ENCODE measurements around the gene C12orf57. TPM values are rescaled to one million over a fixed set of nuclear protein-coding genes. Genes with fewer than 3 reads are reported as not detected.

C12orf57 gene
- total and polyA plus RNA-seq, 2 of the 13 experiments (the other 11 are each of a cell fraction or from before 2014, with no cell fraction given), result 84.0 to 287 TPM

- peak; percentile 82; the same call in 1 of the 2 replicates for TF ChIP-seq ARID4A (CRISPR knock-in tag; IDR thresholded peaks at IDR 0.05; ENCODE audit: borderline replicate concordance)
- TF ChIP-seq MYNN (CRISPR knock-in tag; IDR thresholded peaks at IDR 0.05; ENCODE audit: low read depth), result no peak
- peak; percentile 81 for TF ChIP-seq PHF20 (CRISPR knock-in tag; IDR thresholded peaks at IDR 0.05)
- TF ChIP-seq NR2F2 (IDR thresholded peaks at IDR 0.05; ENCODE audit: borderline replicate concordance, low read depth), result no peak; the same call in 1 of the 2 replicates
- TF ChIP-seq, protein P1, sequence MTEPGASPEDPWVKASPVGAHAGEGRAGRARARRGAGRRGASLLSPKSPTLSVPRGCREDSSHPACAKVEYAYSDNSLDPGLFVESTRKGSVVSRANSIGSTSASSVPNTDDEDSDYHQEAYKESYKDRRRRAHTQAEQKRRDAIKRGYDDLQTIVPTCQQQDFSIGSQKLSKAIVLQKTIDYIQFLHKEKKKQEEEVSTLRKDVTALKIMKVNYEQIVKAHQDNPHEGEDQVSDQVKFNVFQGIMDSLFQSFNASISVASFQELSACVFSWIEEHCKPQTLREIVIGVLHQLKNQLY (CRISPR knock-in tag; IDR thresholded peaks at IDR 0.05), result peak; percentile 14; the same call in 1 of the 2 replicates
- TF ChIP-seq ZNF737 (CRISPR knock-in tag; IDR thresholded peaks at IDR 0.05; ENCODE audit: borderline replicate concordance), result no peak
- TF ChIP-seq SRF (IDR thresholded peaks at IDR 0.05; ENCODE audit: low read depth, low read length), result no peak
- peak; percentile 57; the same call in 1 of the 2 replicates for TF ChIP-seq SPEN (CRISPR knock-in tag; IDR thresholded peaks at IDR 0.05; ENCODE audit: low read depth)
- TF ChIP-seq TCF7L2 (IDR thresholded peaks at IDR 0.05; ENCODE audit: low read depth, low read length), result no peak
- TF ChIP-seq DMAP1 (CRISPR knock-in tag; IDR thresholded peaks at IDR 0.05), result peak; percentile 51; the same call in 1 of the 2 replicates
- peak; percentile 81; the same call in 1 of the 2 replicates for TF ChIP-seq ZFP1 (CRISPR knock-in tag; IDR thresholded peaks at IDR 0.05)
- peak; percentile 49; the same call in 1 of the 2 replicates for TF ChIP-seq EED (CRISPR knock-in tag; IDR thresholded peaks at IDR 0.05)
- TF ChIP-seq ZNF350 (CRISPR knock-in tag; IDR thresholded peaks at IDR 0.05; ENCODE audit: borderline replicate concordance, low read depth), result peak; percentile 65; the same call in 1 of the 2 replicates
- TF ChIP-seq, protein P2, sequence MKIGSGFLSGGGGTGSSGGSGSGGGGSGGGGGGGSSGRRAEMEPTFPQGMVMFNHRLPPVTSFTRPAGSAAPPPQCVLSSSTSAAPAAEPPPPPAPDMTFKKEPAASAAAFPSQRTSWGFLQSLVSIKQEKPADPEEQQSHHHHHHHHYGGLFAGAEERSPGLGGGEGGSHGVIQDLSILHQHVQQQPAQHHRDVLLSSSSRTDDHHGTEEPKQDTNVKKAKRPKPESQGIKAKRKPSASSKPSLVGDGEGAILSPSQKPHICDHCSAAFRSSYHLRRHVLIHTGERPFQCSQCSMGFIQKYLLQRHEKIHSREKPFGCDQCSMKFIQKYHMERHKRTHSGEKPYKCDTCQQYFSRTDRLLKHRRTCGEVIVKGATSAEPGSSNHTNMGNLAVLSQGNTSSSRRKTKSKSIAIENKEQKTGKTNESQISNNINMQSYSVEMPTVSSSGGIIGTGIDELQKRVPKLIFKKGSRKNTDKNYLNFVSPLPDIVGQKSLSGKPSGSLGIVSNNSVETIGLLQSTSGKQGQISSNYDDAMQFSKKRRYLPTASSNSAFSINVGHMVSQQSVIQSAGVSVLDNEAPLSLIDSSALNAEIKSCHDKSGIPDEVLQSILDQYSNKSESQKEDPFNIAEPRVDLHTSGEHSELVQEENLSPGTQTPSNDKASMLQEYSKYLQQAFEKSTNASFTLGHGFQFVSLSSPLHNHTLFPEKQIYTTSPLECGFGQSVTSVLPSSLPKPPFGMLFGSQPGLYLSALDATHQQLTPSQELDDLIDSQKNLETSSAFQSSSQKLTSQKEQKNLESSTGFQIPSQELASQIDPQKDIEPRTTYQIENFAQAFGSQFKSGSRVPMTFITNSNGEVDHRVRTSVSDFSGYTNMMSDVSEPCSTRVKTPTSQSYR (CRISPR knock-in tag; IDR thresholded peaks at IDR 0.05; ENCODE audit: borderline replicate concordance), result 0 out of 2 replicates have a peak, but pooled peaks have one; percentile 3
- peak; percentile 63 for TF ChIP-seq RBFOX2 (IDR thresholded peaks at IDR 0.05; ENCODE audit: low read depth, low read length)
- peak; percentile 62; the same call in 1 of the 2 replicates for TF ChIP-seq ZNF782 (CRISPR knock-in tag; IDR thresholded peaks at IDR 0.05; ENCODE audit: borderline replicate concordance)
- no peak for TF ChIP-seq TSC22D2 (CRISPR knock-in tag; IDR thresholded peaks at IDR 0.05; ENCODE audit: borderline replicate concordance)
- TF ChIP-seq, protein P3, sequence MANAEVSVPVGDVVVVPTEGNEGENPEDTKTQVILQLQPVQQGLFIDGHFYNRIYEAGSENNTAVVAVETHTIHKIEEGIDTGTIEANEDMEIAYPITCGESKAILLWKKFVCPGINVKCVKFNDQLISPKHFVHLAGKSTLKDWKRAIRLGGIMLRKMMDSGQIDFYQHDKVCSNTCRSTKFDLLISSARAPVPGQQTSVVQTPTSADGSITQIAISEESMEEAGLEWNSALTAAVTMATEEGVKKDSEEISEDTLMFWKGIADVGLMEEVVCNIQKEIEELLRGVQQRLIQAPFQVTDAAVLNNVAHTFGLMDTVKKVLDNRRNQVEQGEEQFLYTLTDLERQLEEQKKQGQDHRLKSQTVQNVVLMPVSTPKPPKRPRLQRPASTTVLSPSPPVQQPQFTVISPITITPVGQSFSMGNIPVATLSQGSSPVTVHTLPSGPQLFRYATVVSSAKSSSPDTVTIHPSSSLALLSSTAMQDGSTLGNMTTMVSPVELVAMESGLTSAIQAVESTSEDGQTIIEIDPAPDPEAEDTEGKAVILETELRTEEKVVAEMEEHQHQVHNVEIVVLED (CRISPR knock-in tag; IDR thresholded peaks at IDR 0.05; ENCODE audit: borderline replicate concordance), result peak; percentile 37; the same call in 1 of the 2 replicates
- no peak for TF ChIP-seq MED8 (CRISPR knock-in tag; IDR thresholded peaks at IDR 0.05; ENCODE audit: insufficient replicate concordance)
These were observed 2.5 kb downstream of the C12orf57 start (continued) for GRCh38 chr12:6946033-6946919.
